HG03159 (cell line): ENCODE data around the gene CDKN2AIP.

ENCODE experiments used
- ATAC-seq: cut with Tn5 transposase; IDR thresholded peaks from one replicate; pipeline ENCODE4 v1.9.1; 2021; ENCODE audit warnings: mild to moderate bottlenecking, moderate library complexity; ENCODE audit not compliant: unreplicated experiment

CDKN2AIP gene

DNA sequence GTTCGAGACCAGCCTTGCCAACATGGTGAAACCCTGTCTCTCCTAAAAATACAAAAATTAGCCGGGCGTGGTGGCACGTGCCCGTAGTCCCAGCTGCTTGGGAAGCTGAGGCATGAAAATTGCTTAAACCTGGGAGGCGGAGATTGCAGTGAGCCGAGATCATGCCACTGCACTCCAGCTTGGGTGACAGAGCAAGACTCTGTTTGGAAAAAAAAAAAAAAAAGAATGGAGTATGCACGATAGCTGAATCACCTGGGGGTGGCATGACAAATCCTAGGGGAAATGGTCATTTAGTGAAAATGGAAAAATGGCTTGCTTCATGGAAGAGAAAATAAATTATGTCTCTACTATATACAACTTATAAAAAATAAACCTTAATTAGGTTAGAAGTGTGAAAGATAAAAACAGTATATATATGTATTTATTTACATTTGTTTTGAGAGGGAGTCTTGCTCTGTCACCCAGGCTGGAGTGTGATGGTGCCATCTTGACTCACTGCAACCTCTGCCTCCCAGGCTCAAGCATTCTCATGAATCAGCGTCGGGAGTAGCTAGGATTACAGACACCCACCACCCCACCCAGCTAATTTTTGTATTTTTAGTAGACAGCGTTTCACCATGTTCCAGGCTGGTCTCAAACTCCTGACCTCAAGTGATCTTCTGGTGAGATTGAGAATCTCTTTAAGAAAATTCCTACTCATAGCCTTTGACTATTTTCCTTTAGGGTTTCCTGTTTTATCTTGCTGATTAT is 41.1 kb downstream of the CDKN2AIP start:
- no peak for ATAC-seq

DNA sequence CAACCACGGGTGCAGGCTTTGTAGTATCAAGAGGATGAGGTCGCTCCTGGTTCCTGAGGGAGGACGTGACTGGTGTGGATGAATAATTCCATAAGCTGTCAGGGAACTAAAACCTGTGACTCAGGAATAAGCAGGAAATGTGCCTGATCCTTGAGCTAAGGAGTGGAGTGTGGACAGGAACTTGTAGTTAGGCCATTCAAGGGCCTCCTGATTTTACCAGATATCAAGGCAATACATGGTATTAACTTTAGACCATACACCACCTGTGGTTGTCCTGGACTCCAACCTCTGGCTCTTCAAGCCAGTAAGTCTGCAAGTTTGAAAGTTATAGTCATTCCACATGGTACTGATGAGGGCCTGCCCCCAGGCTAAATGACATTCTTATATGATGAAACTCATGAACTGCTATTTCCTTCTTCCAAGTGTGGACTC is 48.4 kb downstream of the CDKN2AIP start:
- ATAC-seq = no peak

DNA sequence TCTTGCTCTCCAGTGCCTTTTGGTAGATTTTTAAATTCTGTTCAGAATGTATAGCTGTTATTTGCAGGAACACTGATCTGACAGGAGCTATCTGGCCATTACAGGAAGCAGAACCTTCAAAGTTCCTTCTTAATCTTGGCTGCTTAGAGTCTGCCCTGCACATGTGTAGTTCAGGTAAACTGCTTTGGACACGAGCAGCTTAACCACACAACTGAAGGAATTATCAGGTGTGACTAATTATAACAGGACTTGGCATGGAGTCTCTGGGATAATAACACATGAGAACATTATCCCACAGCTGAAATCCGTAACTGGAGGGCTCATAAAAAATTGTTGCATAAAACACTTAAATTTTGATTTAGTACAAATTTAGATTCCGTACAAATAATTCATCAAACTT is 48.8 kb downstream of the CDKN2AIP start:
- ATAC-seq = no peak

DNA sequence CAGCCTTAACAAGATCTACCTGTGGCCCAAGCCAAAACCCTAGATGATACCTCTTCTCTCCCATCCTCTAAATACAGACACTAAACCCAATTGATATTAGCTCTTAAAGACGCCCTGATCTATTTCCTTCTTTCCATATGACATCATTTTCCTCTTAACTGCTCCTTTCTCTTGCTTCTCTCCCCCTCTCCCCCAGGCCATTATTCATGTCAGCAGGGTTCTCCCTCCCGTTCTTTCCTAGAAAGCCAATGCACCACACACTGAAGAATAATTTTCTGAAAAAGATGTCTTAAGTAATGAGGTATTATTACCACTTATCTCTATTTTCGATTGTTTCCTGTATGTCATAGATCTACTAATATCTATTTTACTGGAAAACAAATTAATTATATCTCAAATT is 50.7 kb downstream of the CDKN2AIP start:
- ATAC-seq = no peak
